OCI-LY7 (cell line): Measurements from ENCODE around the gene ATP6V0C. TPM values are rescaled to one million over a fixed set of nuclear protein-coding genes. Genes with fewer than 3 reads are reported as not detected.
A peak's percentile ranks its signal among the peaks of the same experiment; 100 is the strongest.

Experiments used
- BruUV-seq: library from RNA; stranded (reverse); fragments of 400-500 nt; replicated peaks from 2 replicates; lab custom pipeline; 2021; lab: Mats Ljungman, UMichigan
- CTCF ChIA-PET: fragments of 300-600 bp; sonication (Branson Sonifier 250); formaldehyde crosslinking; loops from one replicate; lab custom pipeline; 2022; ENCODE audit warnings: antibody characterized with exemption; ENCODE audit not compliant: unreplicated experiment; lab: Charles Lee
- POLR2A ChIA-PET: fragments of 300-600 bp; sonication (Branson Sonifier 250); formaldehyde crosslinking; loops from one replicate; lab custom pipeline; 2022; ENCODE audit warnings: antibody characterized with exemption; lab: Charles Lee
- DNase-seq: peaks from one replicate; pipeline ENCODE4 v3.0.0-alpha.2; 2015; ENCODE audit warnings: low spot score
- H2AFZ ChIP-seq: fragments of 200-600 bp; sonication (generic), shearing (Covaris generic); 2 replicates; pipeline ENCODE4 v1.6.1; 2014; ENCODE audit warnings: mild to moderate bottlenecking, antibody characterized with exemption, low read length, moderate library complexity
- H3K27ac ChIP-seq: fragments of 200-600 bp; sonication (generic); 2 replicates; pipeline ENCODE4 v1.5.1; 2014; ENCODE audit warnings: mixed run types, low read depth, mild to moderate bottlenecking, moderate library complexity, low read length, inconsistent platforms; ENCODE audit not compliant: poor library complexity, severe bottlenecking
- H3K36me3 ChIP-seq: fragments of 200-600 bp; sonication (generic); 2 replicates; pipeline ENCODE4 v1.6.1; 2014; ENCODE audit warnings: mild to moderate bottlenecking, antibody characterized with exemption, low read length, moderate library complexity, mixed read lengths; ENCODE audit not compliant: insufficient read depth
- H3K4me1 ChIP-seq: fragments of 200-600 bp; sonication (generic); 2 replicates; pipeline ENCODE4 v1.5.1; 2014; ENCODE audit warnings: mild to moderate bottlenecking, low read length; ENCODE audit not compliant: insufficient read depth, poor library complexity, severe bottlenecking
- H3K4me2 ChIP-seq: fragments of 200-600 bp; sonication (generic); 2 replicates; pipeline ENCODE4 v1.6.1; 2014; ENCODE audit warnings: mild to moderate bottlenecking, low read length
- H3K4me3 ChIP-seq: fragments of 200-600 bp; sonication (generic); 2 replicates; pipeline ENCODE4 v1.5.1; 2014; ENCODE audit warnings: mild to moderate bottlenecking, low read depth, low read length; ENCODE audit not compliant: poor library complexity, severe bottlenecking
- H3K79me2 ChIP-seq: fragments of 200-600 bp; sonication (generic); 2 replicates; pipeline ENCODE4 v1.6.1; 2016; ENCODE audit warnings: low read depth, mild to moderate bottlenecking, low read length, moderate library complexity, mixed read lengths; ENCODE audit not compliant: insufficient read depth
- H3K9me2 ChIP-seq: fragments of 200-600 bp; sonication (generic); 2 replicates; pipeline ENCODE4 v1.6.1; 2016; ENCODE audit warnings: mild to moderate bottlenecking, low read length, mixed read lengths; ENCODE audit not compliant: insufficient read depth
- H3K9me3 ChIP-seq: fragments of 200-600 bp; sonication (generic); 2 replicates; pipeline ENCODE4 v1.6.1; 2014; ENCODE audit warnings: mild to moderate bottlenecking, mixed run types, low read length, mixed read lengths
- H4K20me1 ChIP-seq: fragments of 200-600 bp; sonication (generic); 2 replicates; pipeline ENCODE4 v1.6.1; 2014; ENCODE audit warnings: mild to moderate bottlenecking, antibody characterized with exemption, low read length, moderate library complexity, mixed read lengths; ENCODE audit not compliant: insufficient read depth
- CTCF ChIP-seq: fragments of 200-600 bp; sonication (generic); conservative IDR thresholded peaks from 2 replicates; pipeline ENCODE4 v1.5.1; 2014; ENCODE audit warnings: mild to moderate bottlenecking, antibody characterized with exemption, low read length, moderate library complexity, mixed read lengths
- EZH2phosphoT487 ChIP-seq: fragments of 200-600 bp; sonication (generic); IDR thresholded peaks from 2 replicates; pipeline ENCODE4 v1.6.1; 2018; ENCODE audit warnings: low read depth, borderline replicate concordance, mild to moderate bottlenecking, mixed run types, antibody characterized with exemption, low read length, moderate library complexity, mixed read lengths
- intact Hi-C: fragments of 100-400 bp; cut with micrococcal nuclease; formaldehyde crosslinking; loops from one replicate; pipeline ENCODE4 v1.10.0; 2022; ENCODE audit not compliant: unreplicated experiment
- total RNA-seq, 2 experiments: library from RNA; depleted of rRNA in 1 of 2; stranded (reverse); fragments of >200 nt in 1 of 2; shearing (Covaris generic) in 1 of 2; gene quantifications; 2 replicates each; pipeline ENCODE4 v1.2.3, GENCODE V29; 2014 to 2022

Gene ATP6V0C
- total RNA-seq, 2 experiments from 2014 or later: 16.4 to 94.3 TPM

- Histone ChIP-seq H3K27ac (peak within 1 kb of the TSS; percentile 9), H3K4me1 (peaks cover 31% of the 10 kb centered on the region), H3K9me2 (no peaks in the 10 kb centered on the region), H2AFZ (no peak within 1 kb of the TSS), H3K36me3 (peaks cover 31% of the 10 kb centered on the region; the same call in 1 of the 2 replicates), H3K4me3 (peak within 1 kb of the TSS; percentile 85), H4K20me1 (peaks cover under 1% of the 10 kb centered on the region; the same call in 1 of the 2 replicates), H3K4me2 (peak within 1 kb of the TSS; percentile 89), H3K9me3 (no peaks in the 10 kb centered on the region), H3K79me2 (peaks cover 37% of the 10 kb centered on the region)
- no TSS peak for BruUV-seq
- peak; percentile 92 for DNase-seq
- intact Hi-C loops: no loop called here
- ChIA-PET CTCF (interaction anchor here (0.6 to 0.7 kb wide), 3 partner anchors 12 to 372 kb away, joined by 3 to 4 read pairs (median 4); no protein-coding TSS in a partner anchor), POLR2A (interaction anchor here (0.6 to 1.4 kb wide), 2 partner anchors 11 to 13 kb away, joined by 5 to 6 read pairs; partner anchors contain the start of gene CEMP1)
- TF ChIP-seq CTCF (no peak), EZH2phosphoT487 (no peak)
These were observed 6.5 kb downstream of the ATP6V0C start, which contains the start of gene AMDHD2 for GRCh38 chr16:2520097-2520783. TSS of gene AMDHD2 (plus strand) at chr16:2520371. CDS start at chr16:2520459, 88 bp downstream.

GRCh38 chr16:2520784-2521531 is 7.2 kb downstream of the ATP6V0C start:
- ChIA-PET CTCF (interaction anchor here (0.6 kb wide), 1 partner anchor 373 kb away, joined by 4 read pairs; no protein-coding TSS in a partner anchor), POLR2A (interaction anchor here (1.4 kb wide), 1 partner anchor 12 kb away, joined by 5 read pairs; no protein-coding TSS in a partner anchor)
- peak overlapping the region; percentile 9 for H3K27ac ChIP-seq
- H3K4me1 ChIP-seq: peaks cover 24% of the 10 kb centered on the region
- TF ChIP-seq CTCF: no peak
- no peak for TF ChIP-seq EZH2phosphoT487
- no TSS peak for BruUV-seq
- no peak overlapping the region for H2AFZ ChIP-seq
- H3K9me3 ChIP-seq: no peaks in the 10 kb centered on the region
- H3K79me2 ChIP-seq: peaks cover 29% of the 10 kb centered on the region
- peak; percentile 57 for DNase-seq
- H3K36me3 ChIP-seq: peaks cover 31% of the 10 kb centered on the region; the same call in 1 of the 2 replicates
- intact Hi-C loops: no loop called here
- no peaks in the 10 kb centered on the region for H3K9me2 ChIP-seq
- peak overlapping the region; percentile 89 for H3K4me2 ChIP-seq
- peak overlapping the region; percentile 85 for H3K4me3 ChIP-seq
- no peaks in the 10 kb centered on the region; the same call in 1 of the 2 replicates for H4K20me1 ChIP-seq
